Superior temporal gyrus (tissue), 1 donor: ENCODE results near the gene SNX20.

Experiments
- DNase-seq: peaks from one replicate; pipeline ENCODE4 v3.0.0-alpha.2; 2016; ENCODE audit errors: extremely low spot score

Gene SNX20

DNA sequence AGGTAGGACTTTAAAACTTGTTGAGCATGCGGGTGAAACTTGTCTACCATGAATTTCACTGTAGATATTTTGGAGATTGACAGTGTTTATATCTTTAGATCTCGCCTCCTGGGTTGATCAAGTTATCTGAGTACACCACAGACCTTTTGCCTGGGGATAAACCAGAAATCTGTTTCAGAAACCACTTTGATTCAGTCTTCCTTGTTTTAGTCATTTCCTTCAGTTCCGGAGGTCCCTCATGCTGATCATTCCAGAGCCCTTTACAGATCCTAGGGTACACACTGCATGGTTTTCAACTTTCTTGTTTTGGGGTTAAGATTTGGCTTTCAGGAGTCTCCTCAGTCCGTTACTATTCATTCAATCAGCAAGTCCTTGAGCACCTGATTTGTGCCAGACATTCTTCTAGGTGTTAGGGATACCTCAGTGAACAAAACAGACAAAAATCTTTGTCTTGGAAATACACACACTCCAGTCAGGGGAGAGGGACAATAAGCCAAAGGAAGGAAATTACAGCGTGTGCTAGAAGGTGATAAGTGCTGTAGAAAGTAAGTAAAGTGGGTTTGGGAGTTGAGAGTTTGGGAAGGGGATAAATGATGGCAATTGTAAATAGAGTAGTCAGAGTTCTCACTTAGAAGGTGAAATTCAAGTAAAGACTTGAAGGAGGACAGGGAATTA is 24.5 kb upstream of the SNX20 start:
- DNase-seq, result no peak

DNA sequence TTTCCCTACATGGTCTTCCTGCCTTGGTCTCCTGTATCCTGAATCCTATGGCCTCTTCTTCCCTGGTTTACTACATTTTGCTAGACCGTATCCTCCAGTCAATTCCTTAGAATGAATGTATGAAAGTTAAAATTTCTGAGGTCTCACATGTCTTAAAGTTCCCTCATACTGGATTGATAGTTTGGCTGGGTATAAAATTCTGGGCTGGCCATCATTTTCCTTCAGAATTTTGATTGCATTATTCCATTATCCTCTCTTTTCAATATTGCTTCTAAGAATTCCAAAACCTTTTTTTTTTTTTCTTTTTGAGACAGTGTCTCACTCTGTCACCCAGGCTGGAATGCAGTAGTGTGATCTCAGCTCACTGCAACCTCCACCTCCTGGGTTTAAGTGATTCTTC is 23.1 kb upstream of the SNX20 start:
- no peak for DNase-seq

- DNase-seq, result peak; percentile 45
Observed at GRCh38 chr16:50702725-50703124, 21.6 kb upstream of the SNX20 start.

GRCh38 chr16:50699326-50700159 is 18.4 kb upstream of the SNX20 start:
- no peak for DNase-seq

DNA sequence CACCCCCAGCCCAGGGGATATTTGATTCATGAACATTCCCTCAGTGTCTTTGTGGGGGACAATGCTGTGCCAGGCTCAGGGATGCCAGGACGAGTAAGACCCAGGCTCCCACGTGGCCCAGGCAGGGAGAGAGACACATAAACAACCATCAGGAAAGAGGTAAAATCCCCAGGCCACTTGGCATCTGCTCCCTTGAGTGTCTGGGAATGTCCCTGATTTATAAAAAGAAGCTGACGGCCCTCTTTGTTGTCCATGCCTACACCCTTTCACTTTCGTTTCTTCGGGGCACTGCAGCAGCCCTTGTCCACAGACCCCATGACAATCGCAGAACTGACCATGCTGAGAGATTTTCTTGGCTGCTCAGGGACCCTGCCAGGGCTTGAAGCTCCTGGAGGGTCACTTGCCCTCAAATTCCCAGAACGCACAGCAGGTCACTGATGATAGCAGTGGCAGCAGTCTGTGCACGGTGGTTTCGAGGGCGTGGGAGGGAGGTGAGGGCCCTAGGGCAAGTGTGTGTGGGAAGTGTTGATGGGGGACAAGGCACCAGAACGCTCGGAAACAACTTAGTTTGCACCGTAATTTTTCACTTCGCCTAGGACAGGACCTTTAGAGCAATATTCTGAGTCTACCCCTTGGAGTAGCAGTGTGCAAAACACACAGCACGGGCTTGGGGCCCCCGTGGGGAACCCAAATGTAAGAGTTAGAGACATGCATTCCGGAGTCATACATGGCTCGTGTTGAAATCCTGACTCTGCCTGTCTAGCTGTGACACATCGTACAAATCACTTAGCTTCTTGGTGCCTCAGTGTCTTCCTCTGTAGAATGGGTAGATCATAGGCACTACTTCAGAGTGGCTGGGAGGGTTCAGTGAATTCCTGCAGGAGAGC is 17.0 kb upstream of the SNX20 start:
- DNase-seq, result no peak

DNA sequence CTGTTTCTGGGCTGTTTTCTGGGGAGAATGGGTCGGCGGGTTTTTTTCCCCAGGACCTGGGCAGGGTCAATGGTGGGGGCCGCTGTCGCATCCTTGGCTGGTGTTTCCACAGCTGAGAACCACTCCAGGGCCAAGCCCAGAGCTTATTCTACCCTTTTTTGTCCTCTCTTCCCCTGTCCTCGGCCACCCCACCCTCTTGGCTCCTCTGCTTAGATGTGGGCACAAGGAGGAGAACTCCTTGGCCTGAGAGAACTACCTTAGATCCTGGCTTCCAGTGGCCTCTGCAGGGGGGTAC is 16.3 kb upstream of the SNX20 start:
- no peak for DNase-seq

DNA sequence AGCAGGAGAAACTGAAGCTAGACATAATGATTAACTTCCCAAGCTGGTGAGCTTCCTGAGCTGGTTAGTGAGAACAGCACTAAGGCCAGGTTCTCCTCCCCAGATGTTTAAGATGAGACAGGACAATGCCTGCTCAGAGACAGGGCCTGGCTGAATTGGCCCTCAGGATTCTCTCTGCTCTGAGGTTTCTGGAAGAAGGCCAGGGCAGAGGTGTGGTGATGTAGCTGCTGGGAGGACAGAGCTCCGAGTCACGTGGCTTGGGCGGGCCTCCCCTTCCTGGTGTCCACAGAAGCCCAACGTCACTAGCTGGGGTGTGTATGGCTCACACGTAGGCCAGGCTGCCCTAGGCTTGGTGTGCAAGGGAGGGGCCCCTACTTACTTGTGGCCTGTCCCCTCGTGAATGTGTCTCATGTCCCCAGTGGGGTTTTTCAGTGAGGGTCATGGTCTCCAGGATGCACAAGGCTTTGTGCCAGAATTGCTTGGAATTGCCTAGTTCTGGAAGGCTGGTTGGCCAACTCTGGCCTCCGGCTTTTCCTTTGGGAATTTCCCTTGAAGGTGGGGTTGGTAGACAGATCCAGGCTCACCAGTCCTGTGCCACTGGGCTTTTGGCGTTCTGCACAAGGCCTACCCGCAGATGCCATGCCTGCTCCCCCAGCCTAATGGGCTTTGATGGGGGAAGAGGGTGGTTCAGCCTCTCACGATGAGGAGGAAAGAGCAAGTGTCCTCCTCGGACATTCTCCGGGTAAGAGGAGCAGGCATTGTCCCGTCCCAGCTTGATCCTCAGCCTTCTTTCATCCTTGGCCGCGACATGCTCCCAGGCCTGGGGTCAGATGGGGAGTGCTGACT is 15.7 kb upstream of the SNX20 start:
- no peak for DNase-seq

GRCh38 chr16:50696126-50696525 is 15.0 kb upstream of the SNX20 start:
- no peak for DNase-seq

GRCh38 chr16:50695017-50696000 is 14.2 kb upstream of the SNX20 start:
- DNase-seq, result no peak

DNA sequence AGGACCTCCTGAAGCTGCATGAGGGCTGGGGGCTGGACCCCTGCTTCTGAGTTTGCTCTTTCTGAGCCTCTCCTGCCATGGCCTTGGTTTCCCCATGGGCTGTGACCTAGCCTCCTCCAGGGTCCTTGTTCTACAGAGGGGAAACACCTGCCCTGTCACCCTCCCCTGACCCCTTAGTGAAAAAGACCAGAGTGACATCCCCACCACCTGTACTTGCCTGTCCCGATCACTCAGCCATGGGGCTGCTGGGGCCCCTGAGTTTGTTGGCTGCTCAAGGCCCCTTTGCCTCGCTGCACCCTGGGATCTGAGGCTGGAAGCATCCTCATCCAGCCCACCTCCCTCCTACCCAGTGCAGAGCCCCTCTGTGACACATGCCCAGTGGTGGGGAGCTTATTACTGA is 13.1 kb upstream of the SNX20 start:
- DNase-seq, result no peak

DNA sequence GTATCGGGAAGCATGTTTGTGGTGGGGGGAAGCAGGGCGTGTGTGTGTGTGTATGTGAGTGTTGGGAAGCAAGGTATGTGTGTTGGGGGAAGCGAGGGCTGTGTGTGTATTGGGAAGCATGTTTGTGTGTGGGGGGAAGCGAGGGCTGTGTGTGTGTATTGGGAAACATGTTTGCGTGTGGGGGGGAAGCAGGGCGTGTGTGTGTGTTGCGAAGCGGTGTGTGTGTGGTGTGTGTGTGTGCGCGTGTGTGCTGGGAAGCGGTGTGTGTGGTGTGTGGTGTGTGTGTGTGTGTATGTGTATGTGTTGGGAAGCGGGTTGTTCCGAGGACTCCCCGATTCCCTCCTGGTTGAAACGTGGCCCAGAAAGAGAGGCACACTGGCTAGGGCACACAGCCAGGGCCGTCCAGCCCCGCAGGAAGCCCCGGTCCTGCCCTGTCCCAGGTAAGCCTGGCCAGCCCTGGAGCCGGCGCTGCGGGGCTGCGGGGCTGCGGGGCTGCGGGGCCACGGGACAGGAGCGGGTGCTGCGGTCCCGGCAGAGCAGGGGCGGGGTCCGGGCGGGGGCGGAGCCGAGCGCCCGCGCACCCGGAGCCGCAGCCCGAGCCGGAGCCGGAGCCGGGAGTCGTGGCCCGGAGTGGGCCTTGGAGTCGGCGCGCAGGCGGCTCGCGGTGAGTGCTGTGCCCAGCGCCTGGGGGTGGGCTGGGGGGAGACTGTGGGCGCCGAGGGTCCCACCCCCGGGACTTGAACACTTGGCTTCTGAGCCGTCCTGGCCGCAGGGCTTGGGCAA is 12.1 kb upstream of the SNX20 start, which contains the start of gene NOD2:
NOD2 (plus strand) TSS at position 608 of the 783 bp plus-strand sequence. CDS start 5,890 bp downstream, outside the sequence.
- no peak for DNase-seq

DNA sequence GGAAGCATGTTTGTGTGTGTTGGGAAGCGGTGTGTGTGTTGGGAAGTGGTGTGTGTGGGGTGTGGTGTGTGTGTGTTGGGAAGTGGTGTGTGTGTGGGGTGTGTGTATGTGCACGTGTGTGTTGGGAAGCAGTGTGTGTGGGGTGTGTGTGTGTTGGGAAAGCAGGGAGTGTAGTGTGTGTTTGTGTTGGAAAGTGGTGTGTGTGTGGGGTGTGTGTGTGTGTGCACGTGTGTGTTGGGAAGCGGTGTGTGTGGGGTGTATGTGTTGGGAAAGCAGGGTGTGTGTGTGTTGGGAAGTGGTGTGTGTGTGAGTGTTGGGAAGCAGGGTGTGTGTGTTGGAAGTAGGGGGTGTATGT is 11.5 kb upstream of the SNX20 start:
- DNase-seq, result no peak

- no peak for DNase-seq
Observed at GRCh38 chr16:50690177-50690576, 9.1 kb upstream of the SNX20 start.

GRCh38 chr16:50688867-50689266 is 7.8 kb upstream of the SNX20 start:
- no peak for DNase-seq

DNA sequence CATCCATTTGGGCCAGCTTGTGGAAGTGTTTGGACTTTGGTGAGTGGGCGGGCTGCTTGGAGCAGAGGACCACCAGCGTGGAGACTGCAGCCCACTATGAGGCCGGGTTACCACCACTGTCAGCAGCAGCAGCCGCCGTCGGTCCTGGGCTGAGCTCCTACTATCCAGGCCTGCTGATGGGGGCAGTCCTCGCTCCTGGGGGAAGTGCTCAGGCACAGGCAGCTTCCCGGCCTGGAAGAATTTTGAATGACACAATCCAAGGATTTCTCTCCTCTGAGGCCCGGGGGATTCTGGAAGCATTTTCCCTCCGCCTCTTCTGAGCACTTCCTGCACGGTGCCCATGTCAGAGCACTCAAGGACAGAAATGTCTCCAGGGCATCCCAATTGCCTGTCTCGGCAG is 7.0 kb upstream of the SNX20 start:
- DNase-seq, result no peak

- no peak for DNase-seq
Observed at GRCh38 chr16:50685462-50686063, 4.5 kb upstream of the SNX20 start.

GRCh38 chr16:50684823-50685461 is 3.8 kb upstream of the SNX20 start:
- DNase-seq, result no peak

DNA sequence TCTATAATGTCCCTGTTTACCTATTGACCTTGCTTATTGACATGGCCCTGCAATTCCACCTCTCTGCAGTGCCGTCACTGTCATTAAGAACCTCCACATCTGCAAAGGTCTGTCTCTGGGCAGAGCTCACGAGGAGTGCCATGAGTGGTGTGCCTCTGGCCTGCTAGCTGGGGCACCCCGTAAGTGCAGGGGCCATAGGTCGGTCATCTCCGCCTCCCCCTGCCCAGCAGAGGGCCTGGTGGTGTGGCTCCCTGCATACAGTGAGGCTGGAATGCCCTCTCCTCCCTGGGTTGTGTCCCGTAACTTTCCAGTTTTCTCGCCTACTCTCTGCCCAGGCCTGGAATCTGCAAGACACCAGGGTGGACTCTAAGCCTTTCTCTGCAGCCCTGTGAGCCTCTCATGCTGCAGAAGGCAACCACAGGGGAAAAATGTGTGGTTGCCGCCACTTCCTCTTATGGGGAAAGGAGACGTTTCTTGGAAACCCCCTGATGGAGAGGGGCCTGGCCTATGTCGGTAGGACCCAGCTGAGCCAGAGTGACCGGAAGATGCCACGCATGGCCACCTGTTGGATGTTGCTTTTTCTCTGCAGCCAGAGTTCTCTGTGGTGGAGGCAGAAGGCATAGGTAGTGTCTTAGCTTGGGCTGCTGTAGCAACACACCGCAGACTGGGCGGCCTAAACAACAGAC is 2.7 kb upstream of the SNX20 start:
- no peak for DNase-seq
